Activated CD8-positive, alpha-beta memory T cell treated with anti-CD3 and anti-CD28 coated beads, Interleukin-2, amount 50 U/mL, for 48 hours (primary cell): ENCODE data around the gene PPIF.

Experiments
- DNase-seq: peaks from one replicate; pipeline ENCODE4 v3.0.0-alpha.2; 2020

PPIF gene

GRCh38 chr10:79404690-79405131 is 57.4 kb downstream of the PPIF start:
- no peak for DNase-seq
